Activated CD4-positive, alpha-beta T cell treated with anti-CD3 and anti-CD28 coated beads for 36 hours (primary cell): ENCODE results near the gene LENG9. TPM values are rescaled to one million over a fixed set of nuclear protein-coding genes. Genes with fewer than 3 reads are reported as not detected.
A peak's percentile ranks its signal among the peaks of the same experiment; 100 is the strongest.

Source experiments
- ATAC-seq: fragments of 200-7000 bp; cut with Tn5 transposase; one replicate; pipeline ENCODE4 v1.10.0; 2021; ENCODE audit warnings: mild to moderate bottlenecking, moderate library complexity
- CTCF ChIA-PET: fragments of 350-600 bp; sonication (Branson Sonifier 250); formaldehyde crosslinking; loops from one replicate; lab custom pipeline; 2021; ENCODE audit warnings: antibody characterized with exemption; lab: Charles Lee
- POLR2A ChIA-PET: fragments of 350-600 bp; sonication (Branson Sonifier 250); formaldehyde crosslinking; loops from one replicate; lab custom pipeline; 2021; ENCODE audit warnings: antibody characterized with exemption, inconsistent platforms; lab: Charles Lee
- DNase-seq: peaks from one replicate; pipeline ENCODE4 v3.0.0-alpha.2; 2020
- H3K27ac Mint-ChIP-seq: one replicate; pipeline ENCODE4 v1.8.0; 2021; ENCODE audit warnings: mixed read lengths
- H3K27me3 Mint-ChIP-seq: one replicate; pipeline ENCODE4 v1.8.0; 2021; ENCODE audit warnings: mixed read lengths
- H3K36me3 Mint-ChIP-seq: one replicate; pipeline ENCODE4 v1.8.0; 2021; ENCODE audit warnings: low read depth, mixed read lengths
- H3K4me1 Mint-ChIP-seq: one replicate; pipeline ENCODE4 v1.8.0; 2021; ENCODE audit warnings: mixed read lengths
- H3K4me3 Mint-ChIP-seq: one replicate; pipeline ENCODE4 v1.8.0; 2021; ENCODE audit warnings: mild to moderate bottlenecking, moderate library complexity, mixed read lengths
- H3K9me3 Mint-ChIP-seq: one replicate; pipeline ENCODE4 v1.8.0; 2021; ENCODE audit warnings: low read depth, mixed read lengths
- intact Hi-C, 2 experiments: fragments of 100-400 bp; cut with DNase I in 1 of 2; cut with micrococcal nuclease in 1 of 2; formaldehyde crosslinking; loops; one replicate each; pipeline versions ENCODE4 v1.14.2 to v1.15.1; 2022 to 2024; cut with DNase I, micrococcal nuclease
- total RNA-seq, 2 experiments: library from RNA; stranded (reverse); gene quantifications; one replicate each; pipeline ENCODE4 v1.2.3, GENCODE V29; 2021

The LENG9 gene
- total RNA-seq, 2 experiments from 2014 or later, result 5.0 to 5.1 TPM

DNA sequence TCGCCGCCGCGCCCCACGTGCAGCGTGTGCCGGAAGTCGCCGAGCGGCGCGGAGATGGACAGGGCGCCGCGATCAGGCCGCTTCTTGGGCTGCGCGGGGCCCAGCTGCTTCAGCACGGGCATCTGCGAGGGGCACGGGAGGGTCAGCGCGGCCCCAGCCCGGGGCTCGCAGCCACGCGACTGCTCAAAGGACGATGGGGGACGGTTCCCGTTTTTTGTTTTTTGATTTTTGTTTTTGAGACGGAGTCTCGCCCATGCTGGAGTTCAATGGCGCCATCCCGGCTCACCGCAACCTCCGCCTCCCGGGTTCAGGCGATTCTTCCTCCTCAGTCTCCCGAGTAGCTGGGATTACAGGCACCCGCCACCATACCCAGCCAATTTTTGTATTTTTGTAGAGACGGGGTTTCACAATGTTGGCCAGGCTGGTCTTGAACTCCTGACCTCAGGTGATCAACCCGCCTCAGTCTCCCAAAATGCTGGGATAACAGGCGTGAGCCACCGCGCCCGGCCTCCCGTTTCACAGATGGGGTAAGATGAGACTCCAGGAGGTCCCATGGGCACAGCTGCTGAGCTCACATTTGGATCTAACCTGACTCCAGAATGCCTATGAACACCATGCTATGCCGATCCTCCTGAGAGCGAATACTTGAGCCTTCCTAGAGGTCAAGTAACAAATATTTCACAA, 2.0 kb upstream of the LENG9 start:
- intact Hi-C loops, result loop anchor here in 1 of 2 experiments (2.0 to 10.0 kb wide), 6 partner anchors 57 to 1271 kb away; partner anchors contain the start of genes DNAAF3, PPP6R1, RPL28 and TMEM238
- no peak overlapping the region for H3K27ac Mint-ChIP-seq
- H3K36me3 Mint-ChIP-seq, result peaks cover 8% of the 10 kb centered on the region

DNA sequence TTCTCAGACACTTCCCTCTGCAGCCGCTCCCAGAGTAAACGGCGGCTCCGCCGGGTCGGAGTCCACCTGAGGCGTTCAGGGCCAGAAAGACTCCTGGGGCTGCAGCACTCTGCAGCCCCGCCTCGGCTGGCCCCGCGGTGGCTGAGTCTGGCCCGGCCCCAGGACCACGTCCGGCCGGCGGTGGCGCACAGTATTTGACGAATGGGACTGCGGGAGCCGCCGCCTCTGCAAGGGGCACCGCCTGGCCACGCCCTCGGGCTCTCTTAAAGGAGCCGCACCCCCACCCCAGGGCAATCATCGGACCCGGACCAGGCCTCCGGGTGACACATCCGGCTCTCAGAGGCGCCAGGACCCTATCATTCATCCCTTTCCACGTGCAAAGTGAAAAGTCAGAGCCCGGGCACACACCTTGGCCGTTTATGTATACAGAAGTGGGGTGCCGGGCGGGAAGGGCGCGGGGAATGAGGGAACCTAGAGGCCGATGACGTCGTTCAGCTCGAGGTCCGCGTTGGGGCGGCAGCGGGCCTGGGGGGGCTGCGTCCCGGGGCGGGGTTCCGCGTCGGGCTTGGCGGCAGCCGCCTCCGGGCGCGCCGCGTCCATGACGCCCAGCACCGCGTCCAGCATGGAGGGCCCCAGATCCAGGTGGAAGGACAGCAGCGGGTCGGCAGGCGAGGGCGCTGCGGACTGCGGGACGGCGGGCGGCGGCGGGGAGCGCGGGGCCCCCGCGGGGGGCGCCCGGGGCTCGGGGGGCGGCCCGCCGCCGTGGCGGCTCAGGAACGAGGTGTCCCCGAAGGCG, 1.2 kb upstream of the LENG9 start:
- peak overlapping the region; percentile 91 for H3K27ac Mint-ChIP-seq
- peak overlapping the region; percentile 80 for H3K4me3 Mint-ChIP-seq
- CTCF ChIA-PET, result no interaction called here
- peaks cover 2% of the 10 kb centered on the region for H3K9me3 Mint-ChIP-seq
- POLR2A ChIA-PET, result no interaction called here
- peaks cover 18% of the 10 kb centered on the region for H3K27me3 Mint-ChIP-seq
- peak; percentile 37 for ATAC-seq
- peaks cover 10% of the 10 kb centered on the region for H3K36me3 Mint-ChIP-seq
- DNase-seq, result peak; percentile 93
- H3K4me1 Mint-ChIP-seq, result peaks cover 19% of the 10 kb centered on the region
- intact Hi-C loops, result loop anchor here (1.0 to 10.0 kb wide), 16 partner anchors 16 to 1270 kb away; partner anchors contain the start of genes DNAAF3 (in 1 of the 2), HSPBP1 (in 1 of the 2), LENG1 (in 1 of the 2) and LENG8 (in 1 of the 2)

More for the DNA sequence above, 2.0 kb upstream of the LENG9 start:
- Mint-ChIP-seq H3K4me1 (peaks cover 19% of the 10 kb centered on the region), H3K27me3 (peaks cover 24% of the 10 kb centered on the region), H3K4me3 (peak overlapping the region; percentile 46), H3K9me3 (peaks cover 2% of the 10 kb centered on the region)
- ATAC-seq (no peak), DNase-seq (no peak)
- CTCF ChIA-PET, result interaction anchor here (0.6 to 0.7 kb wide), 2 partner anchors 36 to 209 kb away, joined by 3 to 4 read pairs; no protein-coding TSS in a partner anchor
- POLR2A ChIA-PET, result no interaction called here

DNA sequence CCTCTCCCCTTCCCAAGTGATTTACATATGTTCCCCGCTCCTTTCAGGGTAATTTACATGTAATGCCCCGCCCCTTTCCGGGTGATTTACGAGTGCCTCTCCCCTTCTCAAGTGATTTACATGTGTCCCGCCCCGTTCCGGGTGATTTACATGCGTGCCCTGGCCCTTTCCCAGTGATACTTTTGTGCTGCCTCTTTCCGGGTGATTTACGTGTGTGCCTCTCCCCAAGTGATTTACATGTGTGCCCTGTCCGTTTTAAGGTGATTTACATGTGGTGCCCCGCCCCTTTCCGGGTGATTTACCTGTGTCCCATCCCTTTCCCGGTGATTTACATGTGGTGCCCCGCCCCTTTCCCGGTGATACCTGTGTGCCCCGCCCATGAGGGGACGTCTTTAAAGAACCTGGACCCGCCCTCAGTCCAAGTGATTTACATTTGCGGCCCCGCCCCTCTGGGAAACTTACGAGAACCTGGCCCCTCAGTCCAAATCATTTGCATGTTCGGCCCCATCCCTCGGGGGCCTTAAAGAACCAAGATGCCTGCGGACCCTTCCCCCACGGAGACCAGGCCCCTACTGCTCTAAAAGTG, 559 bp upstream of the LENG9 start:
- intact Hi-C loops, result loop anchor here (1.0 to 10.0 kb wide), 16 partner anchors 15 to 1269 kb away; partner anchors contain the start of genes DNAAF3 (in 1 of the 2), HSPBP1 (in 1 of the 2), LENG1 (in 1 of the 2) and LENG8 (in 1 of the 2)
- ChIA-PET POLR2A (interaction anchor here (0.6 to 1.0 kb wide), 6 partner anchors 9 to 1135 kb away, joined by 3 to 18 read pairs (median 4); partner anchors contain the start of genes CDC42EP5, LENG8, PRPF31 and TFPT), CTCF (interaction anchor here (0.6 to 1.0 kb wide), 3 partner anchors 16 to 630 kb away, joined by 3 to 5 read pairs (median 4); no protein-coding TSS in a partner anchor)

DNA sequence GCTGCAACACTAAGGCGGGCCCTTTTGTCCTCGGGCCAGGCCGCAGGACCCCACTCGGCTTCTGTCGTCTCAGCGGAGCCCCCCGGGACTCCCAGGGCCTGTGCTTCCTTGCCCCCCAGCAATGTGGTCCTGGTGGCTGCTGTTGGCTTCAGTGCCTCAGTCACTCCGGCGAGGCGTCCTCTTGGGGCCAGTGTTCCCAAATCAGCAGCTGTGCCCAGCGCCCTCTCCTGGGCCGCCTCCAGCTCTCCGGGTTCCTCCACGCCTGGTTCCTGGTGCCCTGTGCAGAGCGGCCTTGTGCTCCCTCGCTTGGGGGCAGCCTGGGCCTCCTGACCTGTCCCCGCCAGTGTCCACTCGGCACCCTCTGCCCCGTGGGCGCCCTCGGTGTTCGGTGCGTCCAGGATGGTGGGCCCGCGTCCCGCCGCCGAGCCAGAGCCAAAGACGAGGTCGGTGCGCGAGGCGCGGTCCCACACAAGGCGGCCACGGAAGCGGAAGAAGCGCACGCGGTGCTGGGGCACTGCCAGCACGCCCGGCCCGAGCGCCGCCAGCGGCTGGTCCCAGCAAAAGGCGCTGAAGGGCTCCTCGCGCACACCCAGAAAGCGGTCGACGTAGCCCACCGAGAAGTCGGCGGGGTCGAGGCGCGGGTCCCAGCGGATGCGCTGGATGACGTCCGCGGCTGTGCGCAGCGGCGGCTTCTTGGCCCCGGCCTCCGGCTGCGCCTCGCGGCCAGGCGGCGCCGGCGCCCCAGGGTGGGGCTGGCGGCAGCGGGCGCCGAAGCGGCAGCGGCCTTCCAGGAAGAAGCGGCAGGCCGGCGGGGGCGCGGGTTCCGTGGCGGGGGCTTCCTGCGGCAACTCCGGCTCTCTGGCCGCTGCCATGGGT, 685 bp downstream of the LENG9 start:
- H3K9me3 Mint-ChIP-seq, result peaks cover 2% of the 10 kb centered on the region
- ATAC-seq (peak; percentile 11), DNase-seq (peak; percentile 81)
- ChIA-PET CTCF (interaction anchor here (0.5 to 1.0 kb wide), 6 partner anchors 14 to 277 kb away, joined by 3 to 5 read pairs (median 4); no protein-coding TSS in a partner anchor), POLR2A (interaction anchor here (0.6 to 1.9 kb wide), 11 partner anchors 9 to 1136 kb away, joined by 3 to 18 read pairs (median 3); partner anchors contain the start of genes CDC42EP5, LENG8, PPP1R12C and PRPF31)
- intact Hi-C loops, result loop anchor here (1.0 to 10.0 kb wide), 13 partner anchors 14 to 1268 kb away; partner anchors contain the start of genes MYADM (in 2 of the 2), CNOT3 (in 1 of the 2), DNAAF3 (in 1 of the 2) and FIZ1 (in 1 of the 2)
- H3K4me1 Mint-ChIP-seq, result peaks cover 32% of the 10 kb centered on the region
- H3K36me3 Mint-ChIP-seq, result peaks cover 24% of the 10 kb centered on the region
- peak overlapping the region; percentile 91 for H3K27ac Mint-ChIP-seq
- H3K4me3 Mint-ChIP-seq, result peak overlapping the region; percentile 80
- H3K27me3 Mint-ChIP-seq, result peaks cover 3% of the 10 kb centered on the region

More for the DNA sequence above, 559 bp upstream of the LENG9 start:
- H3K4me3 Mint-ChIP-seq, result peak overlapping the region; percentile 80
- peaks cover 12% of the 10 kb centered on the region for H3K36me3 Mint-ChIP-seq
- peak overlapping the region; percentile 91 for H3K27ac Mint-ChIP-seq
- peaks cover 11% of the 10 kb centered on the region for H3K27me3 Mint-ChIP-seq
- H3K4me1 Mint-ChIP-seq, result peaks cover 23% of the 10 kb centered on the region
- H3K9me3 Mint-ChIP-seq, result peaks cover 2% of the 10 kb centered on the region
- DNase-seq (peak; percentile 97), ATAC-seq (peak; percentile 70)

DNA sequence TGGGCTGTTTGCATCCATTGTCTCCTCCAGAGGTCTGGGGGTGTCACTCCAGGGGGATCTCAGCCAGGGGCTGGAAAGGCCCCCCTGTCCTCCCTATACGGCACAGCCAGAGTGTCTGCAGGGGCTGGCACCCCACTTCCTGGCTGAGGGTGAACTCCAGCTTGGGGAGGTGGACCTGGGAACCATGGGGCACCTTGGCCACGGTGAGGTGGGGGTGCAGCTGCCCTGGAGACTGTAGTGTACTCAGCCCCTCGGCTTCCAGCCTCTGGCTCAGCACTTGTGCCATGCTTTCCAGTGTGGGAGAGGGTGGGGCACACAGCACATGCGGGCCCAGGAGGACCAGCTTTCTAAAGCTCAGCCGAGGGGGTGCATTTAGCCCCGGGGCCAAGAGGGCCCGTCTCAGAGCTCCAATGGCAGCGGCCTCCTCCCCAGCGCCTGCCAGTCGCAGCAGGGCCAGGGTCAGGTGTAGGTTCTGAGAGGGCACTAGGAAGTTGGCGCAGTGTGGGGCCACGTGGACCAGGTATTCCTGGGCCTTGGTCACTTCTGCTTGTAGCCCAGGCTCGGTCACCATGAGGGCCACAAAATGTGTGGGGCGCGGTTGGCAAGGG, 1.4 kb downstream of the LENG9 start:
- Mint-ChIP-seq H3K4me3 (peak overlapping the region; percentile 80), H3K4me1 (peaks cover 32% of the 10 kb centered on the region), H3K9me3 (peaks cover 2% of the 10 kb centered on the region), H3K27me3 (peaks cover 3% of the 10 kb centered on the region), H3K36me3 (peaks cover 30% of the 10 kb centered on the region), H3K27ac (peak overlapping the region; percentile 56)
- ATAC-seq (no peak), DNase-seq (no peak)
- intact Hi-C loops, result loop anchor here (5.0 to 10.0 kb wide), 4 partner anchors 595 to 1267 kb away; partner anchors contain the start of genes DNAAF3 (in 1 of the 2), MYADM (in 1 of the 2), ZNF580 (in 1 of the 2) and ZNF581 (in 1 of the 2)
- POLR2A ChIA-PET, result interaction anchor here (0.8 to 1.9 kb wide), 2 partner anchors 8 to 13 kb away, joined by 3 to 14 read pairs; partner anchors contain the start of gene LENG8
- CTCF ChIA-PET, result interaction anchor here (0.7 to 0.8 kb wide), 2 partner anchors 11 to 61 kb away, joined by 3 to 4 read pairs; no protein-coding TSS in a partner anchor

DNA sequence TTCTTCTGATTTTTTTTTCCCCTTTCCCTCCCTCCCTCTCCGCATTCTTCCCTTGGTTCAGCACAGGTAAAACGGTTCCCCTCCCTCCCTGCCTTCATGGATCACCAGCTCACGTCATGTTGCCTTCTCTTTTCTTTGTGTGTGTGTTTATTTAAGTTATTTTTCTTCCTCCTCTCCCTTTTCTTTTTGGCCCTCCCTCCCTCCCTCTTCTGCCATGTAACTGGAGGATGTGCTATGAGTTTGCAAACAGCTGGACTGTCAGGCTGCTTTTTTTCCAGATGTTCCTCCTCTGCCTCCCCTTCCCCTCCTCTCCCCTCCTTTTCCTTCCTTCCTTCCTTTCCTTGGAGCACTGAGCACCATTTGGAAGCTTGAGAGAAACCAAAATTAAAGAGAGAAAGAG, 2.0 kb downstream of the LENG9 start:
- ATAC-seq, result no peak
- CTCF ChIA-PET, result interaction anchor here (0.8 kb wide), 1 partner anchor 11 kb away, joined by 3 read pairs; no protein-coding TSS in a partner anchor
- Mint-ChIP-seq H3K4me1 (peaks cover 32% of the 10 kb centered on the region), H3K4me3 (peak overlapping the region; percentile 80), H3K27me3 (peaks cover 3% of the 10 kb centered on the region), H3K9me3 (peaks cover 2% of the 10 kb centered on the region), H3K36me3 (peaks cover 32% of the 10 kb centered on the region), H3K27ac (peak overlapping the region; percentile 56)
- POLR2A ChIA-PET, result interaction anchor here (0.6 to 1.9 kb wide), 2 partner anchors 11 to 13 kb away, joined by 3 to 14 read pairs; partner anchors contain the start of gene LENG8
- intact Hi-C loops, result loop anchor here (5.0 to 10.0 kb wide), 4 partner anchors 594 to 1267 kb away; partner anchors contain the start of genes DNAAF3 (in 1 of the 2), MYADM (in 1 of the 2), ZNF580 (in 1 of the 2) and ZNF581 (in 1 of the 2)
- DNase-seq, result no peak

DNA sequence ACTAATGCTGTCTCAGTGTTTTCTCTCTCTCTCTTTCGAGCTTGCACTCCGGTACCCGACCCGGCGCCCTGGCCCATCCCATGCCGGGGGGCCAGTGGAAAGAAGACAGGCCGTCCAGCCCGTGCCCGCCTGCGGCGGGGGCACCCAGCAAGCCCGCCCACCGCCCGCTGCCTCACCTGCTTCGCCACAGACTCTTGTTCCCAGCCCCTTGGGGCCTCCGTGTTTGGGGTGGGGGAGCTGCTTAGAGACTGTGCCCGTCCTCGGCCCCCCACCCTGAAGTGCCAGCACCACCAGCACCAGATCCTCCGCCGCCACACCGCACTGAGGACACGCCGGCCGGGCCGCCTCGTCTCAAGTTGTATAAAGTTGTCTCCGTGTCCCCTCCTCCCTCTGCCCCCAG, 2.4 kb downstream of the LENG9 start:
- DNase-seq, result no peak
- ChIA-PET POLR2A (interaction anchor here (0.6 to 1.9 kb wide), 2 partner anchors 10 to 12 kb away, joined by 3 to 14 read pairs; partner anchors contain the start of gene LENG8), CTCF (interaction anchor here (0.8 kb wide), 1 partner anchor 10 kb away, joined by 3 read pairs; no protein-coding TSS in a partner anchor)
- Mint-ChIP-seq H3K9me3 (peaks cover 2% of the 10 kb centered on the region), H3K4me3 (peak overlapping the region; percentile 80), H3K4me1 (peaks cover 32% of the 10 kb centered on the region), H3K27me3 (peaks cover 3% of the 10 kb centered on the region), H3K36me3 (peaks cover 33% of the 10 kb centered on the region), H3K27ac (peak overlapping the region; percentile 56)
- ATAC-seq, result no peak
- intact Hi-C loops, result loop anchor here (5.0 to 10.0 kb wide), 4 partner anchors 594 to 1266 kb away; partner anchors contain the start of genes DNAAF3 (in 1 of the 2), MYADM (in 1 of the 2), ZNF580 (in 1 of the 2) and ZNF581 (in 1 of the 2)

DNA sequence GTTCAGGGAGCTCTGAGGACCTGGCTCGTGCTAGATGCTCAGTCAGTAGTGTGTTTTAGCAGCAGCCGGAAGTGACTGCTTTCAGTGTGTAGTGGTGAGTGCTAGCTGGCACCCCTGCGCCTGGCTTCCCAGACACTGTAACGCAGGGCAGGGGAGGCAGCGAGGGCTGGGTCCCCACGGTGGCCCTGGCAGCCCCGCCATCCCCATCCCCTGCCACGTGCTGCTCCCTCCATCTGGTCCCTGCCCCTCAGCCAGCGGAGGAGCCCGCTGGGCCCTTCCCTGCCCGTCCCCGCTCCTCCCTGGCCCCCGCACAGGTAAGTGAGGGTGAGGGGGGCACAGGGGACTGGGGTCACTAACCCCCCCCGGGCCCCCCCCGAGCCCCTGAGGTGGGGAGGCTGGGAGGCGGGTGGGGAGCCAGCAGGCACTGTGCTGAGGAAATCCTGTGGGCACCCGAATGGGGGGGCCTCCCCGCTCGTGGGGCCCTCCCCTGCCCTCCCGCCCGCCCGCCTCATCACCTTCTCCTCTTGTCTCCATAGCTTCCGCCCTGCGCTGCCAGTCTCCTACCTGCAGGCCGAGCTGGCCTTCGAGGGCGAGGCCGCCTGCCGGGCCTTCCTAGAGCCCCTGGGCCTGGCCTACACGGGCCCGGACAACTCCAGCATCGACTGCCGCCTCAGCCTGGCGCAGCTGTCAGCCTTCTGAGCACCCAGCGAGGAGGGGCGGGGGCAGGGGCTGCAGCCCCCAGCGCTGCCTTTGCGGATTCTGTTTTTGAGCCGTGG, 3.2 kb downstream of the LENG9 start:
- Mint-ChIP-seq H3K36me3 (peaks cover 39% of the 10 kb centered on the region), H3K4me1 (peaks cover 32% of the 10 kb centered on the region)
- POLR2A ChIA-PET, result interaction anchor here (1.2 kb wide), 1 partner anchor 12 kb away, joined by 7 read pairs; the partner anchor contains the start of gene LENG8

More for the DNA sequence above, 3.2 kb downstream of the LENG9 start:
- Mint-ChIP-seq H3K27ac (no peak overlapping the region), H3K9me3 (no peaks in the 10 kb centered on the region), H3K27me3 (no peaks in the 10 kb centered on the region), H3K4me3 (no peak overlapping the region)
- CTCF ChIA-PET, result no interaction called here
- DNase-seq, result no peak
- no peak for ATAC-seq
- intact Hi-C loops, result loop anchor here (5.0 to 10.0 kb wide), 4 partner anchors 593 to 1266 kb away; partner anchors contain the start of genes DNAAF3 (in 1 of the 2), MYADM (in 1 of the 2), ZNF580 (in 1 of the 2) and ZNF581 (in 1 of the 2)
